ENCODE data around the gene BTBD9.

DNA sequence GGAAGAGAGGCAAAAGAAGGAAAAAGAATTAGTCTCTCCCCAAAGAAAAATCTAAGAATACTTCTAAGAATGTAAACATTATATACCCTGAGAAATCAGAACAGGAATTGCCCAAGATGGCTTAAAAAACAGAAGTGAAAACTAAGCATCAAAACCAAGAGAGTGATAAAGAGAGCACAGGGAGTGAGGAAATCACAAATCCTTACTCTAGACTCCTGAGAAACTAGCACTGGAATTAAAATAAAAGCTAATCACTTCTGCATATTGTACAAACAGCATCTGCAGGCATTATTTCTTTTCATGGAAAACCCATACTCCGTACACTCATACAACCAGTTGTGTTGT is 285.7 kb downstream of the BTBD9 start:
- no peak for TF ChIP-seq EZH2 (IDR thresholded peaks at IDR 0.05; ENCODE audit: low read depth)
- TF ChIP-seq, protein P1, sequence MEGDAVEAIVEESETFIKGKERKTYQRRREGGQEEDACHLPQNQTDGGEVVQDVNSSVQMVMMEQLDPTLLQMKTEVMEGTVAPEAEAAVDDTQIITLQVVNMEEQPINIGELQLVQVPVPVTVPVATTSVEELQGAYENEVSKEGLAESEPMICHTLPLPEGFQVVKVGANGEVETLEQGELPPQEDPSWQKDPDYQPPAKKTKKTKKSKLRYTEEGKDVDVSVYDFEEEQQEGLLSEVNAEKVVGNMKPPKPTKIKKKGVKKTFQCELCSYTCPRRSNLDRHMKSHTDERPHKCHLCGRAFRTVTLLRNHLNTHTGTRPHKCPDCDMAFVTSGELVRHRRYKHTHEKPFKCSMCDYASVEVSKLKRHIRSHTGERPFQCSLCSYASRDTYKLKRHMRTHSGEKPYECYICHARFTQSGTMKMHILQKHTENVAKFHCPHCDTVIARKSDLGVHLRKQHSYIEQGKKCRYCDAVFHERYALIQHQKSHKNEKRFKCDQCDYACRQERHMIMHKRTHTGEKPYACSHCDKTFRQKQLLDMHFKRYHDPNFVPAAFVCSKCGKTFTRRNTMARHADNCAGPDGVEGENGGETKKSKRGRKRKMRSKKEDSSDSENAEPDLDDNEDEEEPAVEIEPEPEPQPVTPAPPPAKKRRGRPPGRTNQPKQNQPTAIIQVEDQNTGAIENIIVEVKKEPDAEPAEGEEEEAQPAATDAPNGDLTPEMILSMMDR (conservative IDR thresholded peaks at IDR 0.05): no peak

All from PC-9 (cell line).